ENCODE results near the gene NUDT19. TPM values are rescaled to one million over a fixed set of nuclear protein-coding genes. Genes with fewer than 3 reads are reported as not detected.

NUDT19 gene
- total and polyA plus RNA-seq, 9 of the 15 experiments (the other 6 are each of a cell fraction or from before 2014, with no cell fraction given), result 9.6 to 38.6 (median 14.4) TPM

DNA sequence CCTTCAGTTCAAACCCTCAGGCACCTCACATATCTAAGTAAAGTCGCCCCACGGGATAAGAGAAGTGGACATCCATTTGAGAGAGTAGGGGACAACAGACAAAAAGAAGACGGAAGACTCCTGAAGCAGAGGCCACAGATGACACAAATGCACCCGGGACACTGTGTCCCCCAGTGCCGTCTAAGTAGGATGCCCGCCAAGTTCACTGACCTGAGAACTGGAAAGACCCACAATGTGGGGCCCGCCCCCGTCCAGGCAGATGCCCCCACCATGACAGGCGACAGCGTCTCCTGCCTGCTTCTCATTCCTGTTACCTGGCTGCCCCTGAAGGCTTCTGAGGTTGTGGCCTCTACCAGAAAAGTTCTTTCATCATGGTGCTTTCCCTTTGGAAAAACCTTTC, 33.5 kb upstream of the NUDT19 start:
- no peaks in the 10 kb centered on the region for H3K9me3 ChIP-seq (replicated peaks; ENCODE audit: control insufficient read depth, insufficient read depth, low read depth, low read length)
- H3K4me3 ChIP-seq, result no peak overlapping the region
- BruUV-seq (replicated peaks), result no TSS peak
- ChIA-PET CTCF (ENCODE audit: low intra/inter-chr PET ratio) (no interaction called here), POLR2A (no interaction called here)
- no peaks in the 10 kb centered on the region for H3K27me3 ChIP-seq (ENCODE audit: control insufficient read depth in 2 of 2, insufficient read depth in 2 of 2, low read length in 2 of 2)
- TF ChIP-seq HIVEP1 (CRISPR knock-in tag; IDR thresholded peaks at IDR 0.05) (no peak), RUNX1 (IDR thresholded peaks at IDR 0.05; ENCODE audit: low read depth) (no peak), ILK (tag; IDR thresholded peaks at IDR 0.05; ENCODE audit: borderline replicate concordance, low read depth) (no peak)
- TF ChIP-seq, protein P1, sequence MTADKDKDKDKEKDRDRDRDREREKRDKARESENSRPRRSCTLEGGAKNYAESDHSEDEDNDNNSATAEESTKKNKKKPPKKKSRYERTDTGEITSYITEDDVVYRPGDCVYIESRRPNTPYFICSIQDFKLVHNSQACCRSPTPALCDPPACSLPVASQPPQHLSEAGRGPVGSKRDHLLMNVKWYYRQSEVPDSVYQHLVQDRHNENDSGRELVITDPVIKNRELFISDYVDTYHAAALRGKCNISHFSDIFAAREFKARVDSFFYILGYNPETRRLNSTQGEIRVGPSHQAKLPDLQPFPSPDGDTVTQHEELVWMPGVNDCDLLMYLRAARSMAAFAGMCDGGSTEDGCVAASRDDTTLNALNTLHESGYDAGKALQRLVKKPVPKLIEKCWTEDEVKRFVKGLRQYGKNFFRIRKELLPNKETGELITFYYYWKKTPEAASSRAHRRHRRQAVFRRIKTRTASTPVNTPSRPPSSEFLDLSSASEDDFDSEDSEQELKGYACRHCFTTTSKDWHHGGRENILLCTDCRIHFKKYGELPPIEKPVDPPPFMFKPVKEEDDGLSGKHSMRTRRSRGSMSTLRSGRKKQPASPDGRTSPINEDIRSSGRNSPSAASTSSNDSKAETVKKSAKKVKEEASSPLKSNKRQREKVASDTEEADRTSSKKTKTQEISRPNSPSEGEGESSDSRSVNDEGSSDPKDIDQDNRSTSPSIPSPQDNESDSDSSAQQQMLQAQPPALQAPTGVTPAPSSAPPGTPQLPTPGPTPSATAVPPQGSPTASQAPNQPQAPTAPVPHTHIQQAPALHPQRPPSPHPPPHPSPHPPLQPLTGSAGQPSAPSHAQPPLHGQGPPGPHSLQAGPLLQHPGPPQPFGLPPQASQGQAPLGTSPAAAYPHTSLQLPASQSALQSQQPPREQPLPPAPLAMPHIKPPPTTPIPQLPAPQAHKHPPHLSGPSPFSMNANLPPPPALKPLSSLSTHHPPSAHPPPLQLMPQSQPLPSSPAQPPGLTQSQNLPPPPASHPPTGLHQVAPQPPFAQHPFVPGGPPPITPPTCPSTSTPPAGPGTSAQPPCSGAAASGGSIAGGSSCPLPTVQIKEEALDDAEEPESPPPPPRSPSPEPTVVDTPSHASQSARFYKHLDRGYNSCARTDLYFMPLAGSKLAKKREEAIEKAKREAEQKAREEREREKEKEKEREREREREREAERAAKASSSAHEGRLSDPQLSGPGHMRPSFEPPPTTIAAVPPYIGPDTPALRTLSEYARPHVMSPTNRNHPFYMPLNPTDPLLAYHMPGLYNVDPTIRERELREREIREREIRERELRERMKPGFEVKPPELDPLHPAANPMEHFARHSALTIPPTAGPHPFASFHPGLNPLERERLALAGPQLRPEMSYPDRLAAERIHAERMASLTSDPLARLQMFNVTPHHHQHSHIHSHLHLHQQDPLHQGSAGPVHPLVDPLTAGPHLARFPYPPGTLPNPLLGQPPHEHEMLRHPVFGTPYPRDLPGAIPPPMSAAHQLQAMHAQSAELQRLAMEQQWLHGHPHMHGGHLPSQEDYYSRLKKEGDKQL (CRISPR knock-in tag; IDR thresholded peaks at IDR 0.05; ENCODE audit: borderline replicate concordance), result no peak
- TF ChIP-seq, protein P2, sequence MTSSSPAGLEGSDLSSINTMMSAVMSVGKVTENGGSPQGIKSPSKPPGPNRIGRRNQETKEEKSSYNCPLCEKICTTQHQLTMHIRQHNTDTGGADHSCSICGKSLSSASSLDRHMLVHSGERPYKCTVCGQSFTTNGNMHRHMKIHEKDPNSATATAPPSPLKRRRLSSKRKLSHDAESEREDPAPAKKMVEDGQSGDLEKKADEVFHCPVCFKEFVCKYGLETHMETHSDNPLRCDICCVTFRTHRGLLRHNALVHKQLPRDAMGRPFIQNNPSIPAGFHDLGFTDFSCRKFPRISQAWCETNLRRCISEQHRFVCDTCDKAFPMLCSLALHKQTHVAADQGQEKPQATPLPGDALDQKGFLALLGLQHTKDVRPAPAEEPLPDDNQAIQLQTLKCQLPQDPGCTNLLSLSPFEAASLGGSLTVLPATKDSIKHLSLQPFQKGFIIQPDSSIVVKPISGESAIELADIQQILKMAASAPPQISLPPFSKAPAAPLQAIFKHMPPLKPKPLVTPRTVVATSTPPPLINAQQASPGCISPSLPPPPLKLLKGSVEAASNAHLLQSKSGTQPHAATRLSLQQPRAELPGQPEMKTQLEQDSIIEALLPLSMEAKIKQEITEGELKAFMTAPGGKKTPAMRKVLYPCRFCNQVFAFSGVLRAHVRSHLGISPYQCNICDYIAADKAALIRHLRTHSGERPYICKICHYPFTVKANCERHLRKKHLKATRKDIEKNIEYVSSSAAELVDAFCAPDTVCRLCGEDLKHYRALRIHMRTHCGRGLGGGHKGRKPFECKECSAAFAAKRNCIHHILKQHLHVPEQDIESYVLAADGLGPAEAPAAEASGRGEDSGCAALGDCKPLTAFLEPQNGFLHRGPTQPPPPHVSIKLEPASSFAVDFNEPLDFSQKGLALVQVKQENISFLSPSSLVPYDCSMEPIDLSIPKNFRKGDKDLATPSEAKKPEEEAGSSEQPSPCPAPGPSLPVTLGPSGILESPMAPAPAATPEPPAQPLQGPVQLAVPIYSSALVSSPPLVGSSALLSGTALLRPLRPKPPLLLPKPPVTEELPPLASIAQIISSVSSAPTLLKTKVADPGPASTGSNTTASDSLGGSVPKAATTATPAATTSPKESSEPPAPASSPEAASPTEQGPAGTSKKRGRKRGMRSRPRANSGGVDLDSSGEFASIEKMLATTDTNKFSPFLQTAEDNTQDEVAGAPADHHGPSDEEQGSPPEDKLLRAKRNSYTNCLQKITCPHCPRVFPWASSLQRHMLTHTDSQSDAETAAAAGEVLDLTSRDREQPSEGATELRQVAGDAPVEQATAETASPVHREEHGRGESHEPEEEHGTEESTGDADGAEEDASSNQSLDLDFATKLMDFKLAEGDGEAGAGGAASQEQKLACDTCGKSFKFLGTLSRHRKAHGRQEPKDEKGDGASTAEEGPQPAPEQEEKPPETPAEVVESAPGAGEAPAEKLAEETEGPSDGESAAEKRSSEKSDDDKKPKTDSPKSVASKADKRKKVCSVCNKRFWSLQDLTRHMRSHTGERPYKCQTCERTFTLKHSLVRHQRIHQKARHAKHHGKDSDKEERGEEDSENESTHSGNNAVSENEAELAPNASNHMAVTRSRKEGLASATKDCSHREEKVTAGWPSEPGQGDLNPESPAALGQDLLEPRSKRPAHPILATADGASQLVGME (CRISPR knock-in tag; IDR thresholded peaks at IDR 0.05), result no peak
- no peak overlapping the region for H3K9ac ChIP-seq (ENCODE audit: insufficient read depth in 1 of 2, low read depth in 2 of 2, low read length in 2 of 2)
- no peak overlapping the region for H2AFZ ChIP-seq (ENCODE audit: low read depth, low read length)
- H3K4me2 ChIP-seq (ENCODE audit: insufficient read depth, low read length), result no peak overlapping the region
- in situ Hi-C loops (cut with MboI) (no loop called here), intact Hi-C loops (cut with micrococcal nuclease) (no loop called here)
- WGBS (ENCODE audit: insufficient coverage, low coverage, missing lambda C conversion rate), result 91% methylated on average over 10 of the region's 10 CpGs
- no peak for DNase-seq (ENCODE audit: extremely low read depth in 1 of 4, low spot score in 3 of 4)
- H3K79me2 ChIP-seq (ENCODE audit: control insufficient read depth, insufficient read depth, low read length), result peaks cover 63% of the 10 kb centered on the region
- H3K4me1 ChIP-seq (replicated peaks in 1 of 2; ENCODE audit: control insufficient read depth in 2 of 2, insufficient read depth in 2 of 2, low read length in 2 of 2), result peaks cover 4 to 11% of the 10 kb centered on the region in 2 experiments; a peak in 4 of 5 replicates
- peaks cover 69% of the 10 kb centered on the region for H3K36me3 ChIP-seq (ENCODE audit: control insufficient read depth, insufficient read depth, low read length)
- no peak overlapping the region for H3K27ac ChIP-seq (ENCODE audit: extremely low read depth, low read depth, low read length)
- ATAC-seq, result no peak
- no peaks in the 10 kb centered on the region; the same call in 1 of the 2 replicates for H4K20me1 ChIP-seq (replicated peaks; ENCODE audit: control insufficient read depth, insufficient read depth, low read length)
- no peak for FAIRE-seq
- no peaks in the 10 kb centered on the region for H3K9me1 ChIP-seq (ENCODE audit: control insufficient read depth, insufficient read depth, low read length)

All from K562 (cell line).